ENCODE data around the gene DPP10. TPM values are rescaled to one million over a fixed set of nuclear protein-coding genes. Genes with fewer than 3 reads are reported as not detected.

Gene DPP10
- total and polyA plus RNA-seq, 2 of the 13 experiments (the other 11 are each of a cell fraction or from before 2014, with no cell fraction given) = 0.95 to 1.7 TPM

GRCh38 chr2:115541814-115542213, 1099.4 kb downstream of the DPP10 start:
- H3K4me2 ChIP-seq (ENCODE audit: low read depth, low read length) = no peak overlapping the region
- no peak overlapping the region for H3K9ac ChIP-seq (ENCODE audit: insufficient read depth, low read depth, low read length)
- H3K4me1 ChIP-seq (ENCODE audit: insufficient read depth, low read length) = no peaks in the 10 kb centered on the region
- no peak overlapping the region for H2AFZ ChIP-seq (ENCODE audit: low read length)
- no peak for FAIRE-seq
- 56% methylated on average over 4 of the region's 4 CpGs for WGBS (ENCODE audit: low lambda C conversion rate)
- peaks cover 95% of the 10 kb centered on the region for H3K9me3 ChIP-seq (ENCODE audit: low read length)
- POLR2A ChIA-PET = no interaction called here
- TF ChIP-seq ZBTB26 (CRISPR knock-in tag; IDR thresholded peaks at IDR 0.05; ENCODE audit: borderline replicate concordance) (no peak), HES4 (CRISPR knock-in tag; IDR thresholded peaks at IDR 0.05; ENCODE audit: borderline replicate concordance) (no peak), ZNF337 (CRISPR knock-in tag; IDR thresholded peaks at IDR 0.05; ENCODE audit: borderline replicate concordance, low read depth) (no peak), ZMYM4 (CRISPR knock-in tag; IDR thresholded peaks at IDR 0.05) (no peak), NCOA5 (CRISPR knock-in tag; IDR thresholded peaks at IDR 0.05) (no peak), ZSCAN25 (CRISPR knock-in tag; IDR thresholded peaks at IDR 0.05) (no peak), HOXA5 (CRISPR knock-in tag; IDR thresholded peaks at IDR 0.05) (no peak), SRSF9 (IDR thresholded peaks at IDR 0.05; ENCODE audit: borderline replicate concordance, insufficient read depth, low read depth, low read length, poor library complexity, severe bottlenecking) (no peak), ZNF670 (CRISPR knock-in tag; IDR thresholded peaks at IDR 0.05; ENCODE audit: borderline replicate concordance) (no peak), SETDB1 (CRISPR knock-in tag; IDR thresholded peaks at IDR 0.05; ENCODE audit: borderline replicate concordance) (no peak), ARID2 (CRISPR knock-in tag; IDR thresholded peaks at IDR 0.05; ENCODE audit: borderline replicate concordance) (no peak), RBAK (CRISPR knock-in tag; IDR thresholded peaks at IDR 0.05) (no peak), ZNF121 (CRISPR knock-in tag; IDR thresholded peaks at IDR 0.05) (no peak), ZNF484 (CRISPR knock-in tag; IDR thresholded peaks at IDR 0.05; ENCODE audit: borderline replicate concordance, low read depth) (no peak), SAFB2 (CRISPR knock-in tag; IDR thresholded peaks at IDR 0.05; ENCODE audit: borderline replicate concordance, low read depth) (no peak)
- TF ChIP-seq, protein P1, sequence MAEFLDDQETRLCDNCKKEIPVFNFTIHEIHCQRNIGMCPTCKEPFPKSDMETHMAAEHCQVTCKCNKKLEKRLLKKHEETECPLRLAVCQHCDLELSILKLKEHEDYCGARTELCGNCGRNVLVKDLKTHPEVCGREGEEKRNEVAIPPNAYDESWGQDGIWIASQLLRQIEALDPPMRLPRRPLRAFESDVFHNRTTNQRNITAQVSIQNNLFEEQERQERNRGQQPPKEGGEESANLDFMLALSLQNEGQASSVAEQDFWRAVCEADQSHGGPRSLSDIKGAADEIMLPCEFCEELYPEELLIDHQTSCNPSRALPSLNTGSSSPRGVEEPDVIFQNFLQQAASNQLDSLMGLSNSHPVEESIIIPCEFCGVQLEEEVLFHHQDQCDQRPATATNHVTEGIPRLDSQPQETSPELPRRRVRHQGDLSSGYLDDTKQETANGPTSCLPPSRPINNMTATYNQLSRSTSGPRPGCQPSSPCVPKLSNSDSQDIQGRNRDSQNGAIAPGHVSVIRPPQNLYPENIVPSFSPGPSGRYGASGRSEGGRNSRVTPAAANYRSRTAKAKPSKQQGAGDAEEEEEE (CRISPR knock-in tag; IDR thresholded peaks at IDR 0.05; ENCODE audit: borderline replicate concordance) = no peak
- TF ChIP-seq, protein P2, sequence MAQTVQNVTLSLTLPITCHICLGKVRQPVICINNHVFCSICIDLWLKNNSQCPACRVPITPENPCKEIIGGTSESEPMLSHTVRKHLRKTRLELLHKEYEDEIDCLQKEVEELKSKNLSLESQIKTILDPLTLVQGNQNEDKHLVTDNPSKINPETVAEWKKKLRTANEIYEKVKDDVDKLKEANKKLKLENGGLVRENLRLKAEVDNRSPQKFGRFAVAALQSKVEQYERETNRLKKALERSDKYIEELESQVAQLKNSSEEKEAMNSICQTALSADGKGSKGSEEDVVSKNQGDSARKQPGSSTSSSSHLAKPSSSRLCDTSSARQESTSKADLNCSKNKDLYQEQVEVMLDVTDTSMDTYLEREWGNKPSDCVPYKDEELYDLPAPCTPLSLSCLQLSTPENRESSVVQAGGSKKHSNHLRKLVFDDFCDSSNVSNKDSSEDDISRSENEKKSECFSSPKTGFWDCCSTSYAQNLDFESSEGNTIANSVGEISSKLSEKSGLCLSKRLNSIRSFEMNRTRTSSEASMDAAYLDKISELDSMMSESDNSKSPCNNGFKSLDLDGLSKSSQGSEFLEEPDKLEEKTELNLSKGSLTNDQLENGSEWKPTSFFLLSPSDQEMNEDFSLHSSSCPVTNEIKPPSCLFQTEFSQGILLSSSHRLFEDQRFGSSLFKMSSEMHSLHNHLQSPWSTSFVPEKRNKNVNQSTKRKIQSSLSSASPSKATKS (CRISPR knock-in tag; IDR thresholded peaks at IDR 0.05) = no peak
- no peaks in the 10 kb centered on the region for H3K79me2 ChIP-seq (ENCODE audit: insufficient read depth, low read length)
- intact Hi-C loops (cut with micrococcal nuclease; ENCODE audit: unreplicated experiment) = no loop called here
- CTCF ChIA-PET (ENCODE audit: low intra/inter-chr PET ratio, low total read pairs) = no interaction called here
- in situ Hi-C loops (cut with HindIII; ENCODE audit: extremely low pct_ligation_motif_present, low pct_unique_long_range_greater_than_20kb) = no loop called here
- no peak overlapping the region for H3K27ac ChIP-seq (ENCODE audit: extremely low read length, insufficient read depth, low read length)
- ATAC-seq = no peak
- H4K20me1 ChIP-seq (ENCODE audit: insufficient read depth, low read length) = no peaks in the 10 kb centered on the region
- DNase-seq (ENCODE audit: low spot score) = no peak
- H3K36me3 ChIP-seq (replicated peaks in 1 of 2; ENCODE audit: control insufficient read depth in 1 of 2, insufficient read depth in 2 of 2, low read length in 2 of 2) = no peaks in the 10 kb centered on the region
- BruUV-seq (replicated peaks) = no TSS peak
- H3K4me3 ChIP-seq (replicated peaks in 1 of 3; ENCODE audit: insufficient read depth in 1 of 3, low read depth in 2 of 3, low read length in 3 of 3) = no peak overlapping the region
- H3K27me3 ChIP-seq (ENCODE audit: control insufficient read depth in 1 of 2, insufficient read depth in 2 of 2, low read length in 2 of 2) = no peaks in the 10 kb centered on the region

Measured in HepG2 (cell line).